ENCODE measurements around the gene HIBCH.

DNA sequence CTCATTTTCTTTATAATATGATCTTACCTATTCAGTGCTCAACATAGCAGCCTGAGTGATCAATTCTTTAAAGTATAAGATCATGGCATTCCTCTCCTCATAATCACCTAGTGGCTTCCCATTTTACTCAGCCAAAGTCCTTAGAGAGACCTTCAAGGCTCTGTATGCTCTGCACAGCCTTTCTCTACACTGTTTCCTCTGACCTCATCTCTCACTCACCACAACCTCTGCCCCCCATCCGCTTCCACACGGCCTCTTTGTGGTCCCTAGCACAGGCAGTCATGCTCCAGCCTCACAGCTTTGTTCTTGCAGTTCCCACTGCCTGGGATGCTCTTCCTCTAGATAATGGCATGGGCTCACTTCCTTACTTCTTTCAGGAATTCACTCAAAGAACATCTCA lies 109.2 kb downstream of the HIBCH start:
- no peak for TF ChIP-seq ESRRA (IDR thresholded peaks at IDR 0.05; ENCODE audit: borderline replicate concordance, low read depth)
- TF ChIP-seq HNRNPH1 (optimal IDR thresholded peaks at IDR 0.05; ENCODE audit: low read depth, low read length) = no peak
- TF ChIP-seq JUN (IDR thresholded peaks at IDR 0.05; ENCODE audit: borderline replicate concordance, low read depth, low read length) = no peak
- no peak for TF ChIP-seq JUN (CRISPR knock-in tag; IDR thresholded peaks at IDR 0.05; ENCODE audit: borderline replicate concordance)
- TF ChIP-seq POU5F1 (IDR thresholded peaks at IDR 0.05; ENCODE audit: borderline replicate concordance, low read depth, low read length, partially characterized antibody) = no peak
- TF ChIP-seq SRSF7 (optimal IDR thresholded peaks at IDR 0.05; ENCODE audit: low read depth, low read length) = no peak
- TF ChIP-seq, protein P1, sequence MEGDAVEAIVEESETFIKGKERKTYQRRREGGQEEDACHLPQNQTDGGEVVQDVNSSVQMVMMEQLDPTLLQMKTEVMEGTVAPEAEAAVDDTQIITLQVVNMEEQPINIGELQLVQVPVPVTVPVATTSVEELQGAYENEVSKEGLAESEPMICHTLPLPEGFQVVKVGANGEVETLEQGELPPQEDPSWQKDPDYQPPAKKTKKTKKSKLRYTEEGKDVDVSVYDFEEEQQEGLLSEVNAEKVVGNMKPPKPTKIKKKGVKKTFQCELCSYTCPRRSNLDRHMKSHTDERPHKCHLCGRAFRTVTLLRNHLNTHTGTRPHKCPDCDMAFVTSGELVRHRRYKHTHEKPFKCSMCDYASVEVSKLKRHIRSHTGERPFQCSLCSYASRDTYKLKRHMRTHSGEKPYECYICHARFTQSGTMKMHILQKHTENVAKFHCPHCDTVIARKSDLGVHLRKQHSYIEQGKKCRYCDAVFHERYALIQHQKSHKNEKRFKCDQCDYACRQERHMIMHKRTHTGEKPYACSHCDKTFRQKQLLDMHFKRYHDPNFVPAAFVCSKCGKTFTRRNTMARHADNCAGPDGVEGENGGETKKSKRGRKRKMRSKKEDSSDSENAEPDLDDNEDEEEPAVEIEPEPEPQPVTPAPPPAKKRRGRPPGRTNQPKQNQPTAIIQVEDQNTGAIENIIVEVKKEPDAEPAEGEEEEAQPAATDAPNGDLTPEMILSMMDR (IDR thresholded peaks at IDR 0.05 in 2 of 3, conservative IDR thresholded peaks at IDR 0.05 in 1 of 3; ENCODE audit: insufficient read depth in 2 of 3, low read depth in 1 of 3, low read length in 3 of 3) = no peak
- TF ChIP-seq HNRNPL (IDR thresholded peaks at IDR 0.05; ENCODE audit: low read depth, low read length) = no peak
- no peak for TF ChIP-seq CBX1 (IDR thresholded peaks at IDR 0.05; ENCODE audit: low read depth)
- TF ChIP-seq, protein P2, sequence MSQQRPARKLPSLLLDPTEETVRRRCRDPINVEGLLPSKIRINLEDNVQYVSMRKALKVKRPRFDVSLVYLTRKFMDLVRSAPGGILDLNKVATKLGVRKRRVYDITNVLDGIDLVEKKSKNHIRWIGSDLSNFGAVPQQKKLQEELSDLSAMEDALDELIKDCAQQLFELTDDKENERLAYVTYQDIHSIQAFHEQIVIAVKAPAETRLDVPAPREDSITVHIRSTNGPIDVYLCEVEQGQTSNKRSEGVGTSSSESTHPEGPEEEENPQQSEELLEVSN (IDR thresholded peaks at IDR 0.05; ENCODE audit: borderline replicate concordance in 1 of 2, extremely low read depth in 1 of 2, insufficient read depth in 1 of 2, insufficient read length in 1 of 2, low read depth in 1 of 2, low read length in 1 of 2, poor library complexity in 1 of 2, severe bottlenecking in 1 of 2) = no peak

Measured in K562 (cell line).